Measurements from ENCODE around the gene TM4SF4.

The TM4SF4 gene

DNA sequence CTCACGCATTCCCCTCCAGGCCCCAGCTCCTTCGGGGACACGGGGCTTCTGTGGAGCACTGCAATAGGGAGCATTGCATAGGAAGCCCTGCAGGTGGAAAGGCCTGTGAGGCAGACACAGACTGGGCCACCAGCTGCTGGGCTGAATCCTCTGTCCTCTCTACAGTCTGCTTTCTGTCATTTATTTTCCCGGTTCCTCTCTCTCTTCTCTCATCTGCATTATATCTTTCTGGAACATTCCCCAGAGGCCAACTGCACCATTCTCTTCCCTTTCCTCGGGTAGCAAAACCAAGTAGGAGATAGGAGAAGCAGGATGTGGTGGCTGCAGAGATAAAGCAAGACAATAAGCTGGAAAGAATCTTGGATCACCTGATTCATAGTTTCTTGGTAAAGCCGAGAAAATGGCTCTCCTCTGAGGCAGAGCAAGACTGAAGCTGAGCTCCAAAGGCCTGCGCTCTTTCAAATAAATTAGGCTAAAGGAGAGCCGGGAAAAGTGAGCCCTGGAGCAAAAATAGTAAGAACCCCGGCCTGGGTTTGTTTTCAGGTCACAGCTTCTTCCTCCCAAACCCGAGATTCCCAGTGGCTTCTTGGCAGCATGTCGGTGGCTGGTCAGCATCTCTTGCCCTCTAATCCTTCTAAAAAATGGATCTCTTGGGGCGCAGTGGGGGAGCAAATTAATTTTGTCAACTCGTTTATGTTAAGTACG lies 5.3 kb downstream of the TM4SF4 start:
- no peak overlapping the region for H3K4me3 ChIP-seq (ENCODE audit: low read depth, low read length)
- POLR2A ChIA-PET: no interaction called here
- H3K36me3 ChIP-seq (ENCODE audit: control insufficient read depth in 2 of 2, insufficient read depth in 1 of 2, low read length in 2 of 2): no peaks in the 10 kb centered on the region
- no peaks in the 10 kb centered on the region for H3K9me3 ChIP-seq (ENCODE audit: control insufficient read depth, insufficient read depth, low read depth, low read length)
- no peak overlapping the region for H3K27ac ChIP-seq (ENCODE audit: extremely low read depth, low read depth, low read length)
- H3K4me1 ChIP-seq (ENCODE audit: control insufficient read depth, insufficient read depth, low read length): no peaks in the 10 kb centered on the region
- TF ChIP-seq ZNF558 (tag by site-specific recombination; IDR thresholded peaks at IDR 0.05): no peak
- TF ChIP-seq HOXA7 (CRISPR knock-in tag; IDR thresholded peaks at IDR 0.05; ENCODE audit: borderline replicate concordance): no peak
- no peak for TF ChIP-seq ZNF184 (tag by site-specific recombination; IDR thresholded peaks at IDR 0.05)
- TF ChIP-seq ZBTB7A (tag by site-specific recombination; IDR thresholded peaks at IDR 0.05; ENCODE audit: low read depth): no peak
- TF ChIP-seq ZNF514 (tag by site-specific recombination; IDR thresholded peaks at IDR 0.05): no peak
- TF ChIP-seq ZNF2 (tag by site-specific recombination; IDR thresholded peaks at IDR 0.05): no peak
- no peak for TF ChIP-seq ZNF366 (tag by site-specific recombination; conservative IDR thresholded peaks at IDR 0.05)
- no peak for TF ChIP-seq ZFP37 (tag by site-specific recombination; IDR thresholded peaks at IDR 0.05)
- no peak for TF ChIP-seq ZNF324 (tag by site-specific recombination; IDR thresholded peaks at IDR 0.05)
- TF ChIP-seq SCRT1 (tag by site-specific recombination; IDR thresholded peaks at IDR 0.05; ENCODE audit: borderline replicate concordance): no peak
- no peak for TF ChIP-seq ZNF830 (tag by site-specific recombination; IDR thresholded peaks at IDR 0.05; ENCODE audit: low read depth)
- TF ChIP-seq ZNF560 (tag by site-specific recombination; IDR thresholded peaks at IDR 0.05; ENCODE audit: borderline replicate concordance): no peak
- TF ChIP-seq GLIS1 (tag by site-specific recombination; IDR thresholded peaks at IDR 0.05): no peak
- TF ChIP-seq, protein P1, sequence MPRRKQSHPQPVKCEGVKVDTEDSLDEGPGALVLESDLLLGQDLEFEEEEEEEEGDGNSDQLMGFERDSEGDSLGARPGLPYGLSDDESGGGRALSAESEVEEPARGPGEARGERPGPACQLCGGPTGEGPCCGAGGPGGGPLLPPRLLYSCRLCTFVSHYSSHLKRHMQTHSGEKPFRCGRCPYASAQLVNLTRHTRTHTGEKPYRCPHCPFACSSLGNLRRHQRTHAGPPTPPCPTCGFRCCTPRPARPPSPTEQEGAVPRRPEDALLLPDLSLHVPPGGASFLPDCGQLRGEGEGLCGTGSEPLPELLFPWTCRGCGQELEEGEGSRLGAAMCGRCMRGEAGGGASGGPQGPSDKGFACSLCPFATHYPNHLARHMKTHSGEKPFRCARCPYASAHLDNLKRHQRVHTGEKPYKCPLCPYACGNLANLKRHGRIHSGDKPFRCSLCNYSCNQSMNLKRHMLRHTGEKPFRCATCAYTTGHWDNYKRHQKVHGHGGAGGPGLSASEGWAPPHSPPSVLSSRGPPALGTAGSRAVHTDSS (tag by site-specific recombination; IDR thresholded peaks at IDR 0.05): no peak
- no peak for TF ChIP-seq ZNF138 (tag by site-specific recombination; IDR thresholded peaks at IDR 0.05; ENCODE audit: borderline replicate concordance)
- TF ChIP-seq, protein P2, sequence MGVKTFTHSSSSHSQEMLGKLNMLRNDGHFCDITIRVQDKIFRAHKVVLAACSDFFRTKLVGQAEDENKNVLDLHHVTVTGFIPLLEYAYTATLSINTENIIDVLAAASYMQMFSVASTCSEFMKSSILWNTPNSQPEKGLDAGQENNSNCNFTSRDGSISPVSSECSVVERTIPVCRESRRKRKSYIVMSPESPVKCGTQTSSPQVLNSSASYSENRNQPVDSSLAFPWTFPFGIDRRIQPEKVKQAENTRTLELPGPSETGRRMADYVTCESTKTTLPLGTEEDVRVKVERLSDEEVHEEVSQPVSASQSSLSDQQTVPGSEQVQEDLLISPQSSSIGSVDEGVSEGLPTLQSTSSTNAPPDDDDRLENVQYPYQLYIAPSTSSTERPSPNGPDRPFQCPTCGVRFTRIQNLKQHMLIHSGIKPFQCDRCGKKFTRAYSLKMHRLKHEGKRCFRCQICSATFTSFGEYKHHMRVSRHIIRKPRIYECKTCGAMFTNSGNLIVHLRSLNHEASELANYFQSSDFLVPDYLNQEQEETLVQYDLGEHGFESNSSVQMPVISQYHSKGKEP (tag by site-specific recombination; IDR thresholded peaks at IDR 0.05): no peak
- no peak for TF ChIP-seq ZNF37A (tag by site-specific recombination; IDR thresholded peaks at IDR 0.05)
- TF ChIP-seq ZNF664 (tag by site-specific recombination; IDR thresholded peaks at IDR 0.05): no peak
- TF ChIP-seq ZXDB (tag by site-specific recombination; IDR thresholded peaks at IDR 0.05): no peak
- TF ChIP-seq, protein P3, sequence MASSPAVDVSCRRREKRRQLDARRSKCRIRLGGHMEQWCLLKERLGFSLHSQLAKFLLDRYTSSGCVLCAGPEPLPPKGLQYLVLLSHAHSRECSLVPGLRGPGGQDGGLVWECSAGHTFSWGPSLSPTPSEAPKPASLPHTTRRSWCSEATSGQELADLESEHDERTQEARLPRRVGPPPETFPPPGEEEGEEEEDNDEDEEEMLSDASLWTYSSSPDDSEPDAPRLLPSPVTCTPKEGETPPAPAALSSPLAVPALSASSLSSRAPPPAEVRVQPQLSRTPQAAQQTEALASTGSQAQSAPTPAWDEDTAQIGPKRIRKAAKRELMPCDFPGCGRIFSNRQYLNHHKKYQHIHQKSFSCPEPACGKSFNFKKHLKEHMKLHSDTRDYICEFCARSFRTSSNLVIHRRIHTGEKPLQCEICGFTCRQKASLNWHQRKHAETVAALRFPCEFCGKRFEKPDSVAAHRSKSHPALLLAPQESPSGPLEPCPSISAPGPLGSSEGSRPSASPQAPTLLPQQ (tag by site-specific recombination; IDR thresholded peaks at IDR 0.05): no peak
- CTCF ChIA-PET: interaction anchor here (0.6 to 2.5 kb wide), 17 partner anchors 10 to 527 kb away, joined by 3 to 13 read pairs (median 3); no protein-coding TSS in a partner anchor

DNA sequence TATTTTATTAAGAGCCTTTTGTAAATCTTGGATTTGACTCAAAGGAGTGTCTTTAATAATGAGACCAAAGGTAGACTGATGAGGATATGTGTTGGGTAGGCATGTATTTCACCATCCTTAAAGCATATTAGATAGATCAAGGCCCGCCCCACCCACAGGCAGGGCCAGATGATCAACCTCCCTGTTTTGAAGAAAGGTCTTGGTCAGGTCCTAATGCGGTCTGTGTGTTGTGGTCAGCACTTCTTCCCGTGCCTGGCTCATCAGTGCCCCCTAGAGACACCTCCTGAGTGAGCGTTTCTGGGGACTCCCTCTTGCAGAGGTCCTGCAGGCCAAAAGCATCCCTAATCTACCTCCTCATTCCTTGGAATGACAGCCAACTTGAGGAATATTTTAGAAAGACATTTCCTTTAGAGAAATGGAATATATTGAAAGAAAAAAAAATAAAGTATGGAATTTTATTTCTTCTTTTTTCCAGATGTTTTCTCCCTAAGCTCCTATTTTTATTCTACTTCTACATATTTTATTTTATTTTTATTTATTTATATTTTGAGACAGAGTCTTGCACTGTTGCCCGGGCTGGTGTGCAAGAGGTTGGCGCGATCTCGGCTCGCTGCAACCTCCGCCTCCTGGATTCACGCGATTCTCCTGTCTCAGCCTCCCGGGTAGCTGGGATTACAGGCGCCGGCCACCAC lies 6.0 kb downstream of the TM4SF4 start:
- H3K36me3 ChIP-seq (ENCODE audit: control insufficient read depth in 2 of 2, insufficient read depth in 1 of 2, low read length in 2 of 2): no peaks in the 10 kb centered on the region
- ChIA-PET POLR2A (no interaction called here), CTCF (interaction anchor here (0.6 to 2.5 kb wide), 30 partner anchors 9 to 1424 kb away, joined by 3 to 13 read pairs (median 3); no protein-coding TSS in a partner anchor)
- H3K4me3 ChIP-seq (ENCODE audit: low read depth, low read length): no peak overlapping the region
- no peaks in the 10 kb centered on the region for H3K4me1 ChIP-seq (ENCODE audit: control insufficient read depth, insufficient read depth, low read length)
- H3K27ac ChIP-seq (ENCODE audit: extremely low read depth, low read depth, low read length): no peak overlapping the region
- H3K9me3 ChIP-seq (ENCODE audit: control insufficient read depth, insufficient read depth, low read depth, low read length): no peaks in the 10 kb centered on the region
- TF ChIP-seq, protein P4, sequence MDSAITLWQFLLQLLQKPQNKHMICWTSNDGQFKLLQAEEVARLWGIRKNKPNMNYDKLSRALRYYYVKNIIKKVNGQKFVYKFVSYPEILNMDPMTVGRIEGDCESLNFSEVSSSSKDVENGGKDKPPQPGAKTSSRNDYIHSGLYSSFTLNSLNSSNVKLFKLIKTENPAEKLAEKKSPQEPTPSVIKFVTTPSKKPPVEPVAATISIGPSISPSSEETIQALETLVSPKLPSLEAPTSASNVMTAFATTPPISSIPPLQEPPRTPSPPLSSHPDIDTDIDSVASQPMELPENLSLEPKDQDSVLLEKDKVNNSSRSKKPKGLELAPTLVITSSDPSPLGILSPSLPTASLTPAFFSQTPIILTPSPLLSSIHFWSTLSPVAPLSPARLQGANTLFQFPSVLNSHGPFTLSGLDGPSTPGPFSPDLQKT (IDR thresholded peaks at IDR 0.05; ENCODE audit: borderline replicate concordance, low read depth, low read length): no peak
- TF ChIP-seq, protein P5, sequence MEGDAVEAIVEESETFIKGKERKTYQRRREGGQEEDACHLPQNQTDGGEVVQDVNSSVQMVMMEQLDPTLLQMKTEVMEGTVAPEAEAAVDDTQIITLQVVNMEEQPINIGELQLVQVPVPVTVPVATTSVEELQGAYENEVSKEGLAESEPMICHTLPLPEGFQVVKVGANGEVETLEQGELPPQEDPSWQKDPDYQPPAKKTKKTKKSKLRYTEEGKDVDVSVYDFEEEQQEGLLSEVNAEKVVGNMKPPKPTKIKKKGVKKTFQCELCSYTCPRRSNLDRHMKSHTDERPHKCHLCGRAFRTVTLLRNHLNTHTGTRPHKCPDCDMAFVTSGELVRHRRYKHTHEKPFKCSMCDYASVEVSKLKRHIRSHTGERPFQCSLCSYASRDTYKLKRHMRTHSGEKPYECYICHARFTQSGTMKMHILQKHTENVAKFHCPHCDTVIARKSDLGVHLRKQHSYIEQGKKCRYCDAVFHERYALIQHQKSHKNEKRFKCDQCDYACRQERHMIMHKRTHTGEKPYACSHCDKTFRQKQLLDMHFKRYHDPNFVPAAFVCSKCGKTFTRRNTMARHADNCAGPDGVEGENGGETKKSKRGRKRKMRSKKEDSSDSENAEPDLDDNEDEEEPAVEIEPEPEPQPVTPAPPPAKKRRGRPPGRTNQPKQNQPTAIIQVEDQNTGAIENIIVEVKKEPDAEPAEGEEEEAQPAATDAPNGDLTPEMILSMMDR (tag by site-specific recombination; IDR thresholded peaks at IDR 0.05): peak; percentile 42; the same call in 1 of the 2 replicates
- TF ChIP-seq, protein P6, sequence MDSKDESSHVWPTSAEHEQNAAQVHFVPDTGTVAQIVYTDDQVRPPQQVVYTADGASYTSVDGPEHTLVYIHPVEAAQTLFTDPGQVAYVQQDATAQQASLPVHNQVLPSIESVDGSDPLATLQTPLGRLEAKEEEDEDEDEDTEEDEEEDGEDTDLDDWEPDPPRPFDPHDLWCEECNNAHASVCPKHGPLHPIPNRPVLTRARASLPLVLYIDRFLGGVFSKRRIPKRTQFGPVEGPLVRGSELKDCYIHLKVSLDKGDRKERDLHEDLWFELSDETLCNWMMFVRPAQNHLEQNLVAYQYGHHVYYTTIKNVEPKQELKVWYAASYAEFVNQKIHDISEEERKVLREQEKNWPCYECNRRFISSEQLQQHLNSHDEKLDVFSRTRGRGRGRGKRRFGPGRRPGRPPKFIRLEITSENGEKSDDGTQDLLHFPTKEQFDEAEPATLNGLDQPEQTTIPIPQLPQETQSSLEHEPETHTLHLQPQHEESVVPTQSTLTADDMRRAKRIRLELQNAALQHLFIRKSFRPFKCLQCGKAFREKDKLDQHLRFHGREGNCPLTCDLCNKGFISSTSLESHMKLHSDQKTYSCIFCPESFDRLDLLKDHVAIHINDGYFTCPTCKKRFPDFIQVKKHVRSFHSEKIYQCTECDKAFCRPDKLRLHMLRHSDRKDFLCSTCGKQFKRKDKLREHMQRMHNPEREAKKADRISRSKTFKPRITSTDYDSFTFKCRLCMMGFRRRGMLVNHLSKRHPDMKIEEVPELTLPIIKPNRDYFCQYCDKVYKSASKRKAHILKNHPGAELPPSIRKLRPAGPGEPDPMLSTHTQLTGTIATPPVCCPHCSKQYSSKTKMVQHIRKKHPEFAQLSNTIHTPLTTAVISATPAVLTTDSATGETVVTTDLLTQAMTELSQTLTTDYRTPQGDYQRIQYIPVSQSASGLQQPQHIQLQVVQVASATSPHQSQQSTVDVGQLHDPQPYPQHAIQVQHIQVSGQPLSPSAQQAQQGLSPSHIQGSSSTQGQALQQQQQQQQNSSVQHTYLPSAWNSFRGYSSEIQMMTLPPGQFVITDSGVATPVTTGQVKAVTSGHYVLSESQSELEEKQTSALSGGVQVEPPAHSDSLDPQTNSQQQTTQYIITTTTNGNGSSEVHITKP (tag by site-specific recombination; IDR thresholded peaks at IDR 0.05): 0 out of 2 replicates have a peak, but pooled peaks have one; percentile 11
